8988T (cell line): ENCODE data around the gene NUAK1.

Experiments
- DNase-seq: peaks from one replicate; pipeline ENCODE4 v3.0.0; 2011

NUAK1 gene

GRCh38 chr12:106138633-106139421 is at the start of gene NUAK1:
Gene NUAK1 (minus strand): TSS chr12:106138954. CDS start chr12:106138653, 301 bp downstream.
- DNase-seq, result peak; percentile 64

GRCh38 chr12:106188256-106188655 is 49.5 kb upstream of the NUAK1 start:
- no peak for DNase-seq

GRCh38 chr12:106187842-106188241 is 49.1 kb upstream of the NUAK1 start:
- no peak for DNase-seq

- DNase-seq, result no peak
Observed at GRCh38 chr12:106187155-106187789, 48.5 kb upstream of the NUAK1 start.

- DNase-seq, result no peak
Observed at GRCh38 chr12:106183735-106184134, 45.0 kb upstream of the NUAK1 start.

GRCh38 chr12:106181401-106182114 is 42.8 kb upstream of the NUAK1 start:
- no peak for DNase-seq

- DNase-seq, result no peak
Observed at GRCh38 chr12:106179086-106179485, 40.3 kb upstream of the NUAK1 start.

- no peak for DNase-seq
Observed at GRCh38 chr12:106178562-106178961, 39.8 kb upstream of the NUAK1 start.

- no peak for DNase-seq
Observed at GRCh38 chr12:106176560-106176959, 37.8 kb upstream of the NUAK1 start.

- DNase-seq, result no peak
Observed at GRCh38 chr12:106174876-106175275, 36.1 kb upstream of the NUAK1 start.

- no peak for DNase-seq
Observed at GRCh38 chr12:106173442-106173841, 34.7 kb upstream of the NUAK1 start.

- DNase-seq, result no peak
Observed at GRCh38 chr12:106171117-106171750, 32.5 kb upstream of the NUAK1 start.

- DNase-seq, result no peak
Observed at GRCh38 chr12:106170285-106170684, 31.5 kb upstream of the NUAK1 start.

- DNase-seq, result no peak
Observed at GRCh38 chr12:106163712-106164111, 25.0 kb upstream of the NUAK1 start.

- DNase-seq, result no peak
Observed at GRCh38 chr12:106161491-106161890, 22.7 kb upstream of the NUAK1 start.

- no peak for DNase-seq
Observed at GRCh38 chr12:106160915-106161314, 22.2 kb upstream of the NUAK1 start.

- DNase-seq, result no peak
Observed at GRCh38 chr12:106157802-106158201, 19.0 kb upstream of the NUAK1 start.

GRCh38 chr12:106154751-106155273 is 16.1 kb upstream of the NUAK1 start:
- no peak for DNase-seq

- no peak for DNase-seq
Observed at GRCh38 chr12:106152334-106152733, 13.6 kb upstream of the NUAK1 start.

GRCh38 chr12:106150555-106150954 is 11.8 kb upstream of the NUAK1 start:
- DNase-seq, result no peak

GRCh38 chr12:106149096-106149784 is 10.5 kb upstream of the NUAK1 start:
- no peak for DNase-seq

- DNase-seq, result no peak
Observed at GRCh38 chr12:106147956-106148355, 9.2 kb upstream of the NUAK1 start.
